Keratinocyte (primary cell): ENCODE measurements around the gene TFPI2. TPM values are rescaled to one million over a fixed set of nuclear protein-coding genes. Genes with fewer than 3 reads are reported as not detected.

Experiments used
- DNase-seq: peaks from one replicate; pipeline ENCODE4 v3.0.0-alpha.2; 2011; ENCODE audit warnings: low read depth, missing footprints, low spot score
- FAIRE-seq: peaks from 2 replicates; lab custom pipeline; 2011; peaks lifted over from hg19 to GRCh38; lab: Jason Lieb, UNC
- H2AFZ ChIP-seq: 2 replicates; pipeline ENCODE4 v1.6.0; 2012; ENCODE audit warnings: low read length, control low read depth, inconsistent platforms; ENCODE audit not compliant: control insufficient read depth
- H3K27ac ChIP-seq: 2 replicates; pipeline ENCODE4 v1.5.1; 2011; ENCODE audit warnings: low read length; ENCODE audit not compliant: control insufficient read depth, insufficient read depth
- H3K27me3 ChIP-seq: 3 replicates; pipeline ENCODE4 v1.6.0; 2011; ENCODE audit warnings: low read length; ENCODE audit not compliant: control insufficient read depth, insufficient read depth; ENCODE audit errors: extremely low read depth
- H3K36me3 ChIP-seq, 2 experiments: 2 replicates in 1 of 2; 3 replicates in 1 of 2; pipeline ENCODE4 v1.5.1; 2011; ENCODE audit warnings: low read length in 2 of 2, mild to moderate bottlenecking in 1 of 2; ENCODE audit not compliant: control insufficient read depth in 2 of 2, insufficient read depth in 2 of 2; ENCODE audit errors: extremely low read depth in 1 of 2
- H3K4me1 ChIP-seq: 3 replicates; pipeline ENCODE4 v1.5.1; 2011; ENCODE audit warnings: low read length; ENCODE audit not compliant: control insufficient read depth, insufficient read depth; ENCODE audit errors: extremely low read depth
- H3K4me2 ChIP-seq: 3 replicates; pipeline ENCODE4 v1.6.0; 2011; ENCODE audit warnings: low read depth, low read length; ENCODE audit not compliant: control insufficient read depth, insufficient read depth; ENCODE audit errors: extremely low read depth
- H3K4me3 ChIP-seq, 3 experiments: fragments of 200-600 bp in 1 of 3; sonication (generic) in 1 of 3; 2 replicates in 2 of 3; 3 replicates in 1 of 3; pipeline ENCODE4 v1.5.1; 2011 to 2016; ENCODE audit warnings: low read length in 3 of 3, mild to moderate bottlenecking in 3 of 3, control low read depth in 2 of 3, inconsistent platforms in 1 of 3, low read depth in 1 of 3, mixed read lengths in 1 of 3, mixed run types in 1 of 3, moderate library complexity in 1 of 3; ENCODE audit not compliant: control insufficient read depth in 2 of 3, insufficient read depth in 2 of 3; ENCODE audit errors: extremely low read depth in 1 of 3
- H3K79me2 ChIP-seq: 2 replicates; pipeline ENCODE4 v1.6.0; 2012; ENCODE audit warnings: low read length; ENCODE audit not compliant: control insufficient read depth, insufficient read depth
- H3K9ac ChIP-seq: 3 replicates; pipeline ENCODE4 v1.6.0; 2011; ENCODE audit warnings: low read length; ENCODE audit not compliant: control insufficient read depth, insufficient read depth; ENCODE audit errors: extremely low read depth
- H3K9me1 ChIP-seq: 3 replicates; pipeline ENCODE4 v1.6.0; 2011; ENCODE audit warnings: low read length; ENCODE audit not compliant: control insufficient read depth, insufficient read depth; ENCODE audit errors: extremely low read depth
- H3K9me3 ChIP-seq: 2 replicates; pipeline ENCODE4 v1.5.1; 2012; ENCODE audit warnings: low read depth, low read length; ENCODE audit not compliant: control insufficient read depth
- H4K20me1 ChIP-seq: 3 replicates; pipeline ENCODE4 v1.6.0; 2011; ENCODE audit warnings: low read length; ENCODE audit not compliant: control insufficient read depth, insufficient read depth; ENCODE audit errors: extremely low read depth
- CTCF ChIP-seq, 3 experiments: IDR thresholded peaks in 1 of 3; conservative IDR thresholded peaks in 1 of 3; optimal IDR thresholded peaks in 1 of 3; 2 replicates in 2 of 3; 3 replicates in 1 of 3; pipeline versions ENCODE3 to v1.5.1; 2011; ENCODE audit warnings: low read length in 3 of 3, mild to moderate bottlenecking in 3 of 3, moderate library complexity in 2 of 3, control low read depth in 1 of 3, inconsistent platforms in 1 of 3; ENCODE audit not compliant: insufficient read depth in 2 of 3; ENCODE audit errors: extremely low read depth in 1 of 3
- EZH2 ChIP-seq: IDR thresholded peaks from one replicate; pipeline ENCODE4 v1.6.1; 2012; ENCODE audit warnings: inconsistent platforms, mild to moderate bottlenecking, low read length, moderate library complexity
- dilution Hi-C: fragments of 300-500 bp; cut with MboI; formaldehyde crosslinking; loops from one replicate; pipeline ENCODE4 v1.7.0; 2020; ENCODE audit warnings: low sequenced_read_pairs; ENCODE audit not compliant: extremely low pct_ligation_motif_present
- polyA plus RNA-seq, 5 experiments: library from polyadenylated mRNA; depleted of rRNA in 3 of 5; stranded (reverse) in 3 of 5; stranded (forward) in 1 of 5; unstranded in 1 of 5; fragments of >200 nt; gene quantifications; 1 replicate in 1 of 5; 2 replicates in 3 of 5; 3 replicates in 1 of 5; pipeline versions ENCODE4 v1.2.1 to v1.2.3, GENCODE V29; 2011 to 2012; ENCODE audit warnings: missing spikeins in 2 of 5, low read depth in 1 of 5, low replicate concordance in 1 of 5

Gene TFPI2
- polyA plus RNA-seq, 1 donor (not counting 4 experiments of a cell fraction or from before 2014, with no cell fraction given): 87.2 TPM

DNA sequence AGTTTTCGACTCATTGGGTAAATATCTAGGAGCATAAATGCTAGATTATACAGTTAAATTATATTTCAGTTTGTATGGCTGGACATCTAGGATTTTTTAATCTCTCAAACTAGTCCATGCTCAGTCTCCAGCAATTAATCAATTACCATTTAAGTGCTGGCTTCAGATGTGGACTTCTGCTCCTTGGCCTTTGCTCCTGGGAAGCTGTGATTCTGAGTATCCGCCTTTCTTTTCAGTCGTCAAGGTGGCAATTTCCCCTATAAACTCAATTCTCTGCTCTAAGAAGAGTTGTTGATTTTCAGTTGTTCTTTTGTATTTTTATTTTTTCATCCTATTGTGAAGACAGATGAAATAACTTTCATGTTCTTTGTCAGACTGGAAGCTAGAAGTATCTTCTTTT is 23.7 kb downstream of the TFPI2 start:
- Histone ChIP-seq H3K36me3 (no peaks in the 10 kb centered on the region), H3K9me3 (no peaks in the 10 kb centered on the region), H3K9me1 (no peaks in the 10 kb centered on the region), H3K27ac (no peak overlapping the region), H4K20me1 (no peaks in the 10 kb centered on the region), H2AFZ (no peak overlapping the region), H3K27me3 (no peaks in the 10 kb centered on the region), H3K4me3 (no peak overlapping the region), H3K4me2 (no peak overlapping the region), H3K4me1 (peaks cover 11% of the 10 kb centered on the region), H3K9ac (no peak overlapping the region), H3K79me2 (no peaks in the 10 kb centered on the region)
- DNase-seq (no peak), FAIRE-seq (no peak)
- TF ChIP-seq CTCF (optimal IDR thresholded peaks at IDR 0.05 in 1 of 3, IDR thresholded peaks at IDR 0.05 in 1 of 3, conservative IDR thresholded peaks at IDR 0.05 in 1 of 3; ENCODE audit: extremely low read depth in 1 of 3, insufficient read depth in 2 of 3, low read length in 3 of 3): no peak
- no peak for TF ChIP-seq EZH2
- dilution Hi-C loops: no loop called here

DNA sequence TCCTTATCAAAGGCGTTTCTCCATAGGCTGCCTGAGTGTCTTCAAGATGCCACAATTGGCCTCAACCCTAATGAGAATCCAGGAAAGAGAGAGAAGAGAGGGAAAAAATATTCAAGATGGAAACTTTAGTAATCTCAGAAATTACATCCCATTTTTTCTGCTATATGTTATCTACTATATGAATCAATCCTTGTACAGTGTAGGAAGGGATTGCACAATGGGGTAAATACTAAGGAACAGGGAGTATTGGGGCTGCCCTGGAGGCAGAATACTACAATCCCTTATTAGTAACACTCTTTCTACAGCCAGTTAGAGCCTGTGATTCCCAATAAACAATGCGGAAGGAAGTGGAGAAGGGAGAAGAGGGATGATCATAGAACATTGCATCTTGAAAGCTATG is 27.9 kb downstream of the TFPI2 start:
- H3K4me3 ChIP-seq: peak overlapping the region in 1 of 3 experiments; percentile 23
- DNase-seq: no peak
- no peaks in the 10 kb centered on the region for H3K9me3 ChIP-seq
- no peaks in the 10 kb centered on the region for H3K9me1 ChIP-seq
- peaks cover 35% of the 10 kb centered on the region for H3K4me1 ChIP-seq
- peak overlapping the region; percentile 52 for H2AFZ ChIP-seq
- peak overlapping the region; percentile 20 for H3K4me2 ChIP-seq
- H3K36me3 ChIP-seq: no peaks in the 10 kb centered on the region
- peak overlapping the region; percentile 17 for H3K27ac ChIP-seq
- H3K79me2 ChIP-seq: no peaks in the 10 kb centered on the region
- FAIRE-seq: peak; percentile 90
- TF ChIP-seq CTCF (optimal IDR thresholded peaks at IDR 0.05 in 1 of 3, IDR thresholded peaks at IDR 0.05 in 1 of 3, conservative IDR thresholded peaks at IDR 0.05 in 1 of 3; ENCODE audit: extremely low read depth in 1 of 3, insufficient read depth in 2 of 3, low read length in 3 of 3) (no peak), EZH2 (no peak)
- dilution Hi-C loops: no loop called here
- no peaks in the 10 kb centered on the region for H3K27me3 ChIP-seq
- H4K20me1 ChIP-seq: no peaks in the 10 kb centered on the region
- no peak overlapping the region for H3K9ac ChIP-seq
